Fibroblast of lung (primary cell): ENCODE results near the gene LTO1. TPM values are rescaled to one million over a fixed set of nuclear protein-coding genes. Genes with fewer than 3 reads are reported as not detected.

Experiments used
- DNase-seq, 2 donors: peaks; one replicate each; pipeline versions ENCODE4 v3.0.0 to v3.0.0-alpha.2; 2010; ENCODE audit warnings: low read depth in 2 of 2
- H2AFZ ChIP-seq: 2 replicates; pipeline ENCODE4 v1.5.1; 2012; ENCODE audit warnings: low read length, control low read depth, inconsistent platforms
- H3K27ac ChIP-seq: 2 replicates; pipeline ENCODE4 v1.5.1; 2011; ENCODE audit warnings: low read length, control low read depth; ENCODE audit not compliant: insufficient read depth
- H3K27me3 ChIP-seq: 2 replicates; pipeline ENCODE4 v1.5.1; 2011; ENCODE audit warnings: mild to moderate bottlenecking, low read length; ENCODE audit not compliant: control insufficient read depth, insufficient read depth
- H3K36me3 ChIP-seq: 2 replicates; pipeline ENCODE4 v1.5.1; 2011; ENCODE audit warnings: low read length; ENCODE audit not compliant: control insufficient read depth, insufficient read depth
- H3K4me1 ChIP-seq: 2 replicates; pipeline ENCODE4 v1.5.1; 2011; ENCODE audit warnings: low read length; ENCODE audit not compliant: control insufficient read depth, insufficient read depth; ENCODE audit errors: extremely low read depth
- H3K4me2 ChIP-seq: 2 replicates; pipeline ENCODE4 v1.5.1; 2011; ENCODE audit warnings: low read length, control low read depth; ENCODE audit not compliant: insufficient read depth; ENCODE audit errors: extremely low read depth
- H3K4me3 ChIP-seq, 4 experiments: fragments of 200-600 bp in 1 of 4; sonication (generic) in 1 of 4; replicated peaks in 1 of 4; 2 replicates each; pipeline ENCODE4 v1.5.1; 2011 to 2016; ENCODE audit warnings: low read length in 4 of 4, low read depth in 3 of 4, mild to moderate bottlenecking in 3 of 4, control low read depth in 2 of 4, inconsistent platforms in 1 of 4, mixed read lengths in 1 of 4; ENCODE audit not compliant: insufficient read depth in 1 of 4; ENCODE audit errors: control extremely low read depth in 1 of 4
- H3K79me2 ChIP-seq: 2 replicates; pipeline ENCODE4 v1.5.1; 2012; ENCODE audit warnings: mild to moderate bottlenecking, low read length, inconsistent platforms; ENCODE audit not compliant: control insufficient read depth, insufficient read depth
- H3K9ac ChIP-seq: 2 replicates; pipeline ENCODE4 v1.5.1; 2011; ENCODE audit warnings: mild to moderate bottlenecking, low read length, control low read depth; ENCODE audit not compliant: insufficient read depth
- H3K9me3 ChIP-seq: 2 replicates; pipeline ENCODE4 v1.5.1; 2012; ENCODE audit warnings: low read depth, low read length; ENCODE audit not compliant: control insufficient read depth, insufficient read depth
- H4K20me1 ChIP-seq: 2 replicates; pipeline ENCODE4 v1.5.1; 2011; ENCODE audit warnings: low read length; ENCODE audit not compliant: control insufficient read depth, insufficient read depth; ENCODE audit errors: extremely low read depth
- EZH2 ChIP-seq: IDR thresholded peaks from 2 replicates; pipeline ENCODE4 v1.5.1; 2012; ENCODE audit warnings: low read length, control low read depth, mild to moderate bottlenecking; ENCODE audit errors: missing control alignments
- polyA plus RNA-seq, 2 donors: library from polyadenylated mRNA; depleted of rRNA in 1 of 2; stranded (reverse) in 1 of 2; unstranded in 1 of 2; fragments of >200 nt; gene quantifications; 2 replicates each; pipeline ENCODE4 v1.2.1, GENCODE V29; 2011 to 2012; ENCODE audit warnings: missing spikeins in 1 of 2
- total RNA-seq: library from RNA; depleted of rRNA; stranded (reverse); fragments of >200 nt; gene quantifications from 2 replicates; pipeline ENCODE4 v1.2.1, GENCODE V29; 2014
- TF ChIP-seq, protein P1 (sequence below), 2 donors: IDR thresholded peaks in 1 of 2; conservative IDR thresholded peaks in 1 of 2; 1 replicate in 1 of 2; 2 replicates in 1 of 2; pipeline ENCODE4 v1.5.1; 2011 to 2012; ENCODE audit warnings: low read length in 2 of 2, control low read depth in 1 of 2, inconsistent platforms in 1 of 2, low read depth in 1 of 2, mild to moderate bottlenecking in 1 of 2

The LTO1 gene
- total and polyA plus RNA-seq, 2 donors (not counting 1 experiment from before 2014, with no cell fraction given) = 18.1 to 25.4 TPM

DNA sequence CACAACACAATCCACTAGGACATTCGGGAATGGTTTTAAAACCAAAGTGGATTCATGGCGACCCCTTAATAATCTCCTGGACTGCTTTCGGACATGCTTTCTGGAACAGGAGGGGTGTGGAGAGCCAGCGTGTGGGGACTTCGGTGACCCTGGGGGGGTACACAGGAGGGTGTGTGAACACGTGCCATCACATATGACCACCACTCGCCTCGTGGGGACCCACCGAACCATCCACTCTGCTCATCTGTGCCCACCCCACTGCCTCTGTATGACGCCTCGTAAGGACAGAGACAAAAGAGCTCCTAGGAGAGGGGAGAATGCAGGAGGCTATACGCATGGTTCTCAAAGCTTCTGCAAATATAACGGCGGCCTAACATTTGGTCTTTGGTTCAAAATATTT lies 8.9 kb downstream of the LTO1 start:
- Histone ChIP-seq H2AFZ (no peak overlapping the region), H4K20me1 (no peaks in the 10 kb centered on the region), H3K4me1 (peaks cover 6% of the 10 kb centered on the region), H3K79me2 (peaks cover 4% of the 10 kb centered on the region), H3K4me2 (no peak overlapping the region), H3K4me3 (no peak overlapping the region), H3K27ac (no peak overlapping the region), H3K27me3 (no peaks in the 10 kb centered on the region), H3K9me3 (no peaks in the 10 kb centered on the region), H3K9ac (no peak overlapping the region), H3K36me3 (peaks cover 10% of the 10 kb centered on the region)
- no peak for TF ChIP-seq EZH2
- TF ChIP-seq, protein P1, sequence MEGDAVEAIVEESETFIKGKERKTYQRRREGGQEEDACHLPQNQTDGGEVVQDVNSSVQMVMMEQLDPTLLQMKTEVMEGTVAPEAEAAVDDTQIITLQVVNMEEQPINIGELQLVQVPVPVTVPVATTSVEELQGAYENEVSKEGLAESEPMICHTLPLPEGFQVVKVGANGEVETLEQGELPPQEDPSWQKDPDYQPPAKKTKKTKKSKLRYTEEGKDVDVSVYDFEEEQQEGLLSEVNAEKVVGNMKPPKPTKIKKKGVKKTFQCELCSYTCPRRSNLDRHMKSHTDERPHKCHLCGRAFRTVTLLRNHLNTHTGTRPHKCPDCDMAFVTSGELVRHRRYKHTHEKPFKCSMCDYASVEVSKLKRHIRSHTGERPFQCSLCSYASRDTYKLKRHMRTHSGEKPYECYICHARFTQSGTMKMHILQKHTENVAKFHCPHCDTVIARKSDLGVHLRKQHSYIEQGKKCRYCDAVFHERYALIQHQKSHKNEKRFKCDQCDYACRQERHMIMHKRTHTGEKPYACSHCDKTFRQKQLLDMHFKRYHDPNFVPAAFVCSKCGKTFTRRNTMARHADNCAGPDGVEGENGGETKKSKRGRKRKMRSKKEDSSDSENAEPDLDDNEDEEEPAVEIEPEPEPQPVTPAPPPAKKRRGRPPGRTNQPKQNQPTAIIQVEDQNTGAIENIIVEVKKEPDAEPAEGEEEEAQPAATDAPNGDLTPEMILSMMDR (conservative IDR thresholded peaks at IDR 0.05 in 1 of 2, IDR thresholded peaks at IDR 0.05 in 1 of 2; ENCODE audit: low read depth in 1 of 2, low read length in 2 of 2) = no peak
- no peak for DNase-seq

DNA sequence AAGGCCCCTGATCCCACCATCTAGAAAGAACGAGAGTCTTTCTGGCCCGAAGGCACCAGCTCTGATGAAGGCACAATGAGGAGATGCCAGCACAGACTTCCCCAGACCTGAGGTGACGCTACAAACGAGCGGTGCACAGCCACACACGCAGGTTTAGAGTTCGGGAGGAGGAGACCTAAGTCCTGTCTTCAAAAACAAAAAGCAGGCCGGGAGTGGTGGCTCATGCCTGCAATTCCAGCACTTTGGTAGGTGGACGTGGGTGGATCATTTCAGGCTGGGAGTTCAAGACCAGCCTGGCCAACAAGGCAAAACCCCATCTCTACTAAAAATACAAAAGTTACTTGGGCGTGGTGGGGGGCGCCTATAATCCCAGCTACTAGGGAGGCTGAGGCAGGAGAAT lies 9.5 kb downstream of the LTO1 start:
- H3K9ac ChIP-seq = no peak overlapping the region
- H3K9me3 ChIP-seq = no peaks in the 10 kb centered on the region
- H3K36me3 ChIP-seq = peaks cover 10% of the 10 kb centered on the region
- no peak for DNase-seq
- peaks cover 6% of the 10 kb centered on the region for H3K4me1 ChIP-seq
- H2AFZ ChIP-seq = no peak overlapping the region
- no peaks in the 10 kb centered on the region for H3K27me3 ChIP-seq
- no peaks in the 10 kb centered on the region for H4K20me1 ChIP-seq
- H3K27ac ChIP-seq = no peak overlapping the region
- no peak overlapping the region for H3K4me2 ChIP-seq
- H3K4me3 ChIP-seq = no peak overlapping the region
- no peak for TF ChIP-seq EZH2
- TF ChIP-seq, protein P1 (conservative IDR thresholded peaks at IDR 0.05 in 1 of 2, IDR thresholded peaks at IDR 0.05 in 1 of 2; ENCODE audit: low read depth in 1 of 2, low read length in 2 of 2) = no peak
- H3K79me2 ChIP-seq = peaks cover 4% of the 10 kb centered on the region

DNA sequence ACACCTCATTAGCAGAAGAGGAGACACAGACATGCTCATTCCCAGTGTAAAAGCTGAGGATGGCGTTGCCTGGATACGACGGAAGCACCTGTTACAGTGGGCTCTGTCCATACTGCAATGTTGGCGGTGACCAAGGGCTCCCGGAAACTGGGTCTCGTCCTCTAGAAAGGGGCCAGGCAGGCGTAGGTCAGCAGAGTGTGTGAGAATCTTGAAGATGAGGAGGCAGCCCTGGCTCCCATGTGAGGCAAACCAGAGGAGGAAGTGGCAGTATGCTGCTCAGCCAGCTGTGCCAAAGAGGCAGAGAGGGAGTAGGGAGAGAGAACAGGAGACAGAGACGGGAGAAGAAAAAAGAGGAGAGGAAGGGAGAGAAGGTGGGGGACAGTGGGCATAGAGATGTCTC lies 10.3 kb downstream of the LTO1 start:
- H3K36me3 ChIP-seq = peaks cover 10% of the 10 kb centered on the region
- H3K27ac ChIP-seq = no peak overlapping the region

More for the DNA sequence above, 10.3 kb downstream of the LTO1 start:
- Histone ChIP-seq H3K4me3 (no peak overlapping the region), H3K4me1 (peaks cover under 1% of the 10 kb centered on the region), H3K9ac (no peak overlapping the region), H2AFZ (no peak overlapping the region), H3K4me2 (no peak overlapping the region), H4K20me1 (no peaks in the 10 kb centered on the region), H3K79me2 (peaks cover 4% of the 10 kb centered on the region), H3K27me3 (no peaks in the 10 kb centered on the region), H3K9me3 (no peaks in the 10 kb centered on the region)
- no peak for DNase-seq
- TF ChIP-seq, protein P1 (conservative IDR thresholded peaks at IDR 0.05 in 1 of 2, IDR thresholded peaks at IDR 0.05 in 1 of 2; ENCODE audit: low read depth in 1 of 2, low read length in 2 of 2) = no peak
- TF ChIP-seq EZH2 = no peak
